IPS DF 19.7 (cell line): Measurements from ENCODE around the gene R3HDM1.
A peak's percentile ranks its signal among the peaks of the same experiment; 100 is the strongest.
"Not testable (repeated sequence)": the region's sequence is repeated elsewhere in the genome, so short reads cannot be mapped to it uniquely, and the experiment has no call there.

Source experiments
- DNase-seq: peaks from one replicate; pipeline ENCODE4 v3.0.0-alpha.2; 2013; ENCODE audit warnings: low read depth, low spot score

Gene R3HDM1

GRCh38 chr2:135531231-135532197, at the start of gene R3HDM1:
R3HDM1 (plus strand) TSS chr2:135531484; CDS start chr2:135604846, 73,362 bp downstream.
- DNase-seq, result peak; percentile 99

- no peak for DNase-seq
Observed at GRCh38 chr2:135485441-135485840, 45.8 kb upstream of the R3HDM1 start.

- DNase-seq, result no peak
Observed at GRCh38 chr2:135490376-135490775, 40.9 kb upstream of the R3HDM1 start.

GRCh38 chr2:135494503-135494902, 36.8 kb upstream of the R3HDM1 start:
- no peak for DNase-seq

- no peak for DNase-seq
Observed at GRCh38 chr2:135494917-135495316, 36.4 kb upstream of the R3HDM1 start.

GRCh38 chr2:135498588-135498987, 32.7 kb upstream of the R3HDM1 start:
- DNase-seq, result not testable (repeated sequence)

- no peak for DNase-seq
Observed at GRCh38 chr2:135504811-135505210, 26.5 kb upstream of the R3HDM1 start.

- DNase-seq, result no peak
Observed at GRCh38 chr2:135510577-135510976, 20.7 kb upstream of the R3HDM1 start.

- no peak for DNase-seq
Observed at GRCh38 chr2:135512099-135512498, 19.2 kb upstream of the R3HDM1 start.

GRCh38 chr2:135525786-135526185, 5.5 kb upstream of the R3HDM1 start:
- DNase-seq, result no peak

- DNase-seq, result no peak
Observed at GRCh38 chr2:135528006-135528405, 3.3 kb upstream of the R3HDM1 start.

- peak; percentile 98 for DNase-seq
Observed at GRCh38 chr2:135530313-135531230, 712 bp upstream of the R3HDM1 start, which contains the start of gene ZRANB3. ZRANB3 (minus strand) TSS chr2:135531218.

GRCh38 chr2:135532581-135532980, 1.3 kb downstream of the R3HDM1 start:
- DNase-seq, result no peak

GRCh38 chr2:135533545-135533944, 2.3 kb downstream of the R3HDM1 start:
- not testable (repeated sequence) for DNase-seq

GRCh38 chr2:135546436-135546835, 15.2 kb downstream of the R3HDM1 start:
- DNase-seq, result no peak

GRCh38 chr2:135547311-135547710, 16.0 kb downstream of the R3HDM1 start:
- DNase-seq, result no peak

GRCh38 chr2:135551356-135551755, 20.1 kb downstream of the R3HDM1 start:
- DNase-seq, result no peak

- DNase-seq, result no peak
Observed at GRCh38 chr2:135552887-135553286, 21.6 kb downstream of the R3HDM1 start.

- DNase-seq, result no peak
Observed at GRCh38 chr2:135555311-135555710, 24.0 kb downstream of the R3HDM1 start.

- no peak for DNase-seq
Observed at GRCh38 chr2:135557530-135557929, 26.2 kb downstream of the R3HDM1 start.

GRCh38 chr2:135561925-135562324, 30.6 kb downstream of the R3HDM1 start:
- DNase-seq, result no peak

- DNase-seq, result no peak
Observed at GRCh38 chr2:135563793-135564192, 32.5 kb downstream of the R3HDM1 start.
